ENCODE data around the gene MTX2. TPM values are rescaled to one million over a fixed set of nuclear protein-coding genes. Genes with fewer than 3 reads are reported as not detected.

The MTX2 gene
- total RNA-seq, 1 experiment from 2014 or later = 28.7 TPM

DNA sequence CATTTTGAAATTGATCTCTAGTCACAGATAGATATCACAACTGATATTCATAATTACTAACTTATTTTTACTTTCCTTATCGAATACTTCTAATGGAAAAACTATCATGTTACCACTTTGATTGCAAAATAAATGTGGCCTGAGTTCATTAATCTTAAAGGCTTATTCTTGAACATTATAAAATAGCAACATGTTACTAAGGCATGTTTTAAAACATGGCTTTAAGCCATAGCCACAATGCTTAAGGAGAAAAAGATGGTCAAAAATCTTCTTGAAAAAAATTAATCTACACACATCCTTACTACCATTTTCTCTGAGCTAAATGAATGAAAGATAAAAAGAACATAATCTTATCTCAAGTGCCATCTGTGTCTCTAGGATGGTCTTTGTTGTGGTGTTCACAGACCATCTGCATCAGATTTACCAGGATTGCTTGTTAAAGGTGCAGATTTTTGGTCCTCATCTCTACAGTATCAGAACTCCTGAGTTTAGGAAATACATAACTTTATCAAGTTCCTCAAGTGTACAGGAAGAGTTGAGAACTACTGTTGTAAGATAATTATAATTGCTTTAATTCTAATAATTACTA, 15.3 kb downstream of the MTX2 start:
- DNase-seq (ENCODE audit: low read depth, low spot score) (no peak), ATAC-seq (no peak)
- no peak for TF ChIP-seq SIN3A (IDR thresholded peaks at IDR 0.05; ENCODE audit: borderline replicate concordance, insufficient read depth, low read depth, low read length)
- TF ChIP-seq CTCF (IDR thresholded peaks at IDR 0.05) = no peak
- no peak for TF ChIP-seq POLR2AphosphoS5 (IDR thresholded peaks at IDR 0.05; ENCODE audit: low read depth, low read length)
- no peak for TF ChIP-seq TCF7L2 (IDR thresholded peaks at IDR 0.05; ENCODE audit: low read depth, low read length)
- TF ChIP-seq, protein P1, sequence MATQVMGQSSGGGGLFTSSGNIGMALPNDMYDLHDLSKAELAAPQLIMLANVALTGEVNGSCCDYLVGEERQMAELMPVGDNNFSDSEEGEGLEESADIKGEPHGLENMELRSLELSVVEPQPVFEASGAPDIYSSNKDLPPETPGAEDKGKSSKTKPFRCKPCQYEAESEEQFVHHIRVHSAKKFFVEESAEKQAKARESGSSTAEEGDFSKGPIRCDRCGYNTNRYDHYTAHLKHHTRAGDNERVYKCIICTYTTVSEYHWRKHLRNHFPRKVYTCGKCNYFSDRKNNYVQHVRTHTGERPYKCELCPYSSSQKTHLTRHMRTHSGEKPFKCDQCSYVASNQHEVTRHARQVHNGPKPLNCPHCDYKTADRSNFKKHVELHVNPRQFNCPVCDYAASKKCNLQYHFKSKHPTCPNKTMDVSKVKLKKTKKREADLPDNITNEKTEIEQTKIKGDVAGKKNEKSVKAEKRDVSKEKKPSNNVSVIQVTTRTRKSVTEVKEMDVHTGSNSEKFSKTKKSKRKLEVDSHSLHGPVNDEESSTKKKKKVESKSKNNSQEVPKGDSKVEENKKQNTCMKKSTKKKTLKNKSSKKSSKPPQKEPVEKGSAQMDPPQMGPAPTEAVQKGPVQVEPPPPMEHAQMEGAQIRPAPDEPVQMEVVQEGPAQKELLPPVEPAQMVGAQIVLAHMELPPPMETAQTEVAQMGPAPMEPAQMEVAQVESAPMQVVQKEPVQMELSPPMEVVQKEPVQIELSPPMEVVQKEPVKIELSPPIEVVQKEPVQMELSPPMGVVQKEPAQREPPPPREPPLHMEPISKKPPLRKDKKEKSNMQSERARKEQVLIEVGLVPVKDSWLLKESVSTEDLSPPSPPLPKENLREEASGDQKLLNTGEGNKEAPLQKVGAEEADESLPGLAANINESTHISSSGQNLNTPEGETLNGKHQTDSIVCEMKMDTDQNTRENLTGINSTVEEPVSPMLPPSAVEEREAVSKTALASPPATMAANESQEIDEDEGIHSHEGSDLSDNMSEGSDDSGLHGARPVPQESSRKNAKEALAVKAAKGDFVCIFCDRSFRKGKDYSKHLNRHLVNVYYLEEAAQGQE (IDR thresholded peaks at IDR 0.05; ENCODE audit: insufficient read depth in 1 of 2, low read depth in 2 of 2, low read length in 1 of 2) = no peak
- ChIA-PET CTCF (interaction anchor here (0.7 kb wide), 1 partner anchor 11 kb away, joined by 4 read pairs; no protein-coding TSS in a partner anchor), POLR2A (no interaction called here)
- in situ Hi-C loops (cut with HindIII; ENCODE audit: low pct_unique_long_range_greater_than_20kb, low sequenced_read_pairs) (no loop called here), intact Hi-C loops (cut with micrococcal nuclease; ENCODE audit: unreplicated experiment) (no loop called here)
- Histone ChIP-seq H3K27me3 (ENCODE audit: control insufficient read depth, insufficient read depth, low read length) (no peaks in the 10 kb centered on the region), H3K27ac (ENCODE audit: low read length) (no peak overlapping the region), H3K9me3 (ENCODE audit: control insufficient read depth, insufficient read depth, low read depth, low read length) (no peaks in the 10 kb centered on the region), H3K4me3 (ENCODE audit: low read depth in 2 of 2, low read length in 2 of 2) (no peak overlapping the region), H3K4me1 (ENCODE audit: control insufficient read depth, insufficient read depth, low read length) (no peaks in the 10 kb centered on the region), H3K36me3 (ENCODE audit: control insufficient read depth, insufficient read depth, low read length) (no peaks in the 10 kb centered on the region)
- no TSS peak for BruUV-seq (replicated peaks)

DNA sequence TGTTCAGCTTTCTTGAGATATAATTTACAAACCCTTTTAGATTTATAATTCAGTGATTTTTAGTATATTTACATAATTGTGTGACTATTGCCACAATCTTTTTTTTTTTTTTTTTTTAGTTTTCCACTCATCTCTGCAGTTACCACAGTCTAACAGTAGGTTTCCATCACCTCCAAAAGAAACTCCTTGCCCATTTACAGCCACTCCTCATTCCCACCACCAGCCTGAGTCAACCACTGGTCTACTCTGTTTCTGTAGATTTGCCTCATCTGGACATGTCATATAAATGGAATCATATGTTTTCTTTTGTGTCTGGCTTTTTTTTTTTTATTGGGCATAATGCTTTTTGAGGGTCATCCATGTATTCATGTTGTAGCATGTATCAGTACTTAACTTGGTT, 16.1 kb downstream of the MTX2 start:
- ATAC-seq (no peak), DNase-seq (ENCODE audit: low read depth, low spot score) (no peak)
- in situ Hi-C loops (cut with HindIII; ENCODE audit: low pct_unique_long_range_greater_than_20kb, low sequenced_read_pairs) (no loop called here), intact Hi-C loops (cut with micrococcal nuclease; ENCODE audit: unreplicated experiment) (no loop called here)
- no peaks in the 10 kb centered on the region for H3K9me3 ChIP-seq (ENCODE audit: control insufficient read depth, insufficient read depth, low read depth, low read length)
- no peaks in the 10 kb centered on the region for H3K27me3 ChIP-seq (ENCODE audit: control insufficient read depth, insufficient read depth, low read length)
- ChIA-PET CTCF (interaction anchor here (0.7 kb wide), 1 partner anchor 12 kb away, joined by 4 read pairs; no protein-coding TSS in a partner anchor), POLR2A (no interaction called here)
- H3K27ac ChIP-seq (ENCODE audit: low read length) = no peak overlapping the region
- TF ChIP-seq CTCF (IDR thresholded peaks at IDR 0.05) = no peak
- no peak for TF ChIP-seq TCF7L2 (IDR thresholded peaks at IDR 0.05; ENCODE audit: low read depth, low read length)
- TF ChIP-seq, protein P1 (IDR thresholded peaks at IDR 0.05; ENCODE audit: insufficient read depth in 1 of 2, low read depth in 2 of 2, low read length in 1 of 2) = no peak
- TF ChIP-seq POLR2AphosphoS5 (IDR thresholded peaks at IDR 0.05; ENCODE audit: low read depth, low read length) = no peak
- TF ChIP-seq SIN3A (IDR thresholded peaks at IDR 0.05; ENCODE audit: borderline replicate concordance, insufficient read depth, low read depth, low read length) = no peak
- no peaks in the 10 kb centered on the region for H3K4me1 ChIP-seq (ENCODE audit: control insufficient read depth, insufficient read depth, low read length)
- BruUV-seq (replicated peaks) = no TSS peak
- H3K4me3 ChIP-seq (ENCODE audit: low read depth in 2 of 2, low read length in 2 of 2) = no peak overlapping the region
- H3K36me3 ChIP-seq (ENCODE audit: control insufficient read depth, insufficient read depth, low read length) = no peaks in the 10 kb centered on the region

Data from Panc1 (cell line).